Pancreas (tissue), 10 donors: ENCODE data around the gene RCVRN. TPM values are rescaled to one million over a fixed set of nuclear protein-coding genes. Genes with fewer than 3 reads are reported as not detected.

Experiments used
- ATAC-seq, 4 donors: fragments of 200-7000 bp; cut with Tn5 transposase; one replicate each; pipeline versions ENCODE4 v1.8.0 to v1.9.1; 2020; ENCODE audit warnings: mild to moderate bottlenecking in 4 of 4, moderate library complexity in 4 of 4
- DNase-seq, 6 donors: peaks; one replicate each; pipeline ENCODE4 v3.0.0-alpha.2; 2020
- FAIRE-seq: peaks from 2 replicates; lab custom pipeline; 2012; peaks lifted over from hg19 to GRCh38; lab: Jason Lieb, UNC
- H3K27ac ChIP-seq, 4 donors: fragments of 200-600 bp; sonication (generic); 1 replicate in 3 of 4; 2 replicates in 1 of 4; pipeline versions ENCODE4 v1.5.0 to v1.8.0; 2020
- H3K27me3 ChIP-seq, 4 donors: fragments of 200-600 bp; one replicate each; pipeline ENCODE4 v1.8.0; 2021
- H3K36me3 ChIP-seq, 3 donors: fragments of 200-600 bp; sonication (generic) in 1 of 3; one replicate each; pipeline versions ENCODE4 v1.5.0 to v1.8.0; 2020 to 2021
- H3K4me1 ChIP-seq, 3 donors: fragments of 200-600 bp; one replicate each; pipeline ENCODE4 v1.8.0; 2021
- H3K4me3 ChIP-seq, 4 donors: fragments of 200-600 bp; sonication (generic) in 2 of 4; one replicate each; pipeline versions ENCODE4 v1.5.0 to v1.8.0; 2020 to 2021
- H3K9me3 ChIP-seq, 4 donors: fragments of 200-600 bp; one replicate each; pipeline ENCODE4 v1.8.0; 2021
- CTCF ChIP-seq, 4 donors: fragments of 200-600 bp; sonication (generic) in 3 of 4; IDR thresholded peaks; one replicate each; pipeline versions ENCODE4 v1.5.0 to v1.8.0; 2021; ENCODE audit warnings: antibody characterized with exemption in 4 of 4
- WGBS, 2 donors: extraction: QIAGEN DNeasy Blood & Tissue Kit; methylation state at CpG; one replicate each; pipeline ENCODE4 v1.1.7; 2013; 5-methylcytosine and 5-hydroxymethylcytosine counted together
- intact Hi-C, 3 donors: fragments of 100-400 bp; cut with DNase I; formaldehyde crosslinking; loops; one replicate each; pipeline versions ENCODE4 v1.11.1 to v1.14.2; 2022
- polyA plus RNA-seq, 2 donors: library from polyadenylated mRNA; stranded (reverse); fragments of 200-250 nt; gene quantifications; one replicate each; pipeline ENCODE4 v1.2.3, GENCODE V29; 2013
- total RNA-seq, 6 donors: library from RNA; stranded (reverse); fragmentation: NEBNext Ultra II Directional in 4 of 6; extraction: Animal tissue kit (Norgen Biotek cat#: 25700) in 4 of 6; gene quantifications; one replicate each; pipeline versions ENCODE4 v1.2.1 to v1.2.4, GENCODE V29; 2021 to 2023
- donor health status: healthy with polysubstance abuse.
- donor health status: DM: no; HTN: no; CAD: no; lungs with moderate emphysema.
- donor health status: DM: no; HTN: no; CAD: no.
- donor health status: control.
- donor health status: control.
- donor health status: Bipolar disorder and iron deficiency.
- donor health status: DM: yes; HTN: yes; CAD: no.
- donor health status: DM: no; HTN: no; CAD: no.
- donor health status: DM: no; HTN: no; CAD: no.
- donor health status: DM: yes; HTN: yes; CAD: no.

Gene RCVRN
- total and polyA plus RNA-seq, 8 donors = 0.26 to 0.30 TPM; not detected in 6

- no peak for FAIRE-seq
- Histone ChIP-seq H3K27me3 (no peaks in the 10 kb centered on the region), H3K9me3 (no peaks in the 10 kb centered on the region), H3K36me3 (no peaks in the 10 kb centered on the region), H3K27ac (no peak overlapping the region), H3K4me3 (no peak overlapping the region), H3K4me1 (no peaks in the 10 kb centered on the region)
- WGBS, 2 donors = 51 to 66% methylated on average over 3 of the region's 3 CpGs
- DNase-seq = no peak
- no peak for TF ChIP-seq CTCF (IDR thresholded peaks at IDR 0.05)
- ATAC-seq = peak in 3 of 4 donors; percentile 24 to 81 (median 72)
- intact Hi-C loops = no loop called here
Measured at GRCh38 chr17:9880582-9880999, 24.5 kb downstream of the RCVRN start.

GRCh38 chr17:9878786-9879525 lies 26.1 kb downstream of the RCVRN start:
- Histone ChIP-seq H3K4me3 (no peak overlapping the region), H3K4me1 (no peaks in the 10 kb centered on the region), H3K27ac (no peak overlapping the region), H3K27me3 (no peaks in the 10 kb centered on the region), H3K9me3 (no peaks in the 10 kb centered on the region), H3K36me3 (no peaks in the 10 kb centered on the region)
- FAIRE-seq (no peak), DNase-seq (no peak), ATAC-seq (no peak)
- WGBS, 2 donors = 74 to 82% methylated on average over 8 of the region's 8 CpGs
- no peak for TF ChIP-seq CTCF (IDR thresholded peaks at IDR 0.05)
- intact Hi-C loops = no loop called here

- no peak for TF ChIP-seq CTCF (IDR thresholded peaks at IDR 0.05)
- ATAC-seq = no peak
Measured at GRCh38 chr17:9878356-9878755, 26.7 kb downstream of the RCVRN start.

GRCh38 chr17:9875441-9875840 lies 29.6 kb downstream of the RCVRN start:
- no peak for TF ChIP-seq CTCF (IDR thresholded peaks at IDR 0.05)

More at GRCh38 chr17:9878356-9878755, 26.7 kb downstream of the RCVRN start:
- no peaks in the 10 kb centered on the region for H3K9me3 ChIP-seq
- intact Hi-C loops = no loop called here
- FAIRE-seq (no peak), DNase-seq (no peak)
- no peak overlapping the region for H3K27ac ChIP-seq
- no peaks in the 10 kb centered on the region for H3K27me3 ChIP-seq
- H3K4me3 ChIP-seq = no peak overlapping the region
- WGBS, 2 donors = 35 to 41% methylated on average over 3 of the region's 3 CpGs
- H3K4me1 ChIP-seq = no peaks in the 10 kb centered on the region
- H3K36me3 ChIP-seq = no peaks in the 10 kb centered on the region

GRCh38 chr17:9874722-9875121 lies 30.3 kb downstream of the RCVRN start:
- 55 to 56% methylated on average over 3 of the region's 3 CpGs for WGBS, 2 donors
- no peak for TF ChIP-seq CTCF (IDR thresholded peaks at IDR 0.05)
- Histone ChIP-seq H3K27ac (no peak overlapping the region), H3K4me1 (no peaks in the 10 kb centered on the region), H3K36me3 (no peaks in the 10 kb centered on the region), H3K4me3 (no peak overlapping the region), H3K9me3 (no peaks in the 10 kb centered on the region), H3K27me3 (no peaks in the 10 kb centered on the region)
- FAIRE-seq = no peak
- intact Hi-C loops = no loop called here
- no peak for ATAC-seq
- no peak for DNase-seq

More at GRCh38 chr17:9875441-9875840, 29.6 kb downstream of the RCVRN start:
- no peaks in the 10 kb centered on the region for H3K27me3 ChIP-seq
- FAIRE-seq (no peak), DNase-seq (no peak), ATAC-seq (peak in 2 of 4 donors; percentile 56 to 79)
- no peaks in the 10 kb centered on the region for H3K4me1 ChIP-seq
- 43 to 54% methylated on average over 3 of the region's 3 CpGs for WGBS, 2 donors
- no peak overlapping the region for H3K27ac ChIP-seq
- intact Hi-C loops = no loop called here
- H3K9me3 ChIP-seq = no peaks in the 10 kb centered on the region
- no peaks in the 10 kb centered on the region for H3K36me3 ChIP-seq
- no peak overlapping the region for H3K4me3 ChIP-seq
